PC-9 (cell line): ENCODE measurements around the gene TTC36. TPM values are rescaled to one million over a fixed set of nuclear protein-coding genes. Genes with fewer than 3 reads are reported as not detected.
A peak's percentile ranks its signal among the peaks of the same experiment; 100 is the strongest.

Experiments used
- BruUV-seq: library from RNA; stranded (reverse); fragments of 400-500 nt; replicated peaks from 2 replicates; lab custom pipeline; 2021; lab: Mats Ljungman, UMichigan
- CTCF ChIA-PET: fragments of 300-600 bp; sonication (Branson Sonifier 250); formaldehyde crosslinking; loops from one replicate; lab custom pipeline; 2022; ENCODE audit warnings: antibody characterized with exemption; lab: Charles Lee
- POLR2A ChIA-PET: fragments of 300-600 bp; sonication (Branson Sonifier 250); formaldehyde crosslinking; loops from one replicate; lab custom pipeline; 2022; ENCODE audit warnings: antibody characterized with exemption; ENCODE audit not compliant: unreplicated experiment; lab: Charles Lee
- DNase-seq, 2 experiments: peaks; one replicate each; pipeline versions ENCODE4 v3.0.0 to v3.0.0-alpha.2; 2015 to 2022; ENCODE audit warnings: mixed read lengths in 1 of 2
- H2AFZ ChIP-seq: fragments of 200-600 bp; sonication (generic); 2 replicates; pipeline ENCODE4 v1.8.1; 2017; ENCODE audit warnings: antibody characterized with exemption
- H3F3A ChIP-seq: fragments of 200-600 bp; sonication (generic); 2 replicates; pipeline ENCODE4 v1.8.1; 2017; ENCODE audit warnings: antibody characterized with exemption, mild to moderate bottlenecking, low read depth; ENCODE audit not compliant: insufficient read depth
- H3K27ac ChIP-seq: fragments of 200-600 bp; sonication (generic); 2 replicates; pipeline ENCODE4 v1.6.1; 2016; ENCODE audit warnings: mixed run types
- H3K27me3 ChIP-seq: fragments of 200-600 bp; sonication (generic); 2 replicates; pipeline ENCODE4 v1.6.1; 2016; ENCODE audit warnings: low read depth, mixed run types; ENCODE audit not compliant: insufficient read depth
- H3K36me3 ChIP-seq: fragments of 200-600 bp; sonication (generic); 2 replicates; pipeline ENCODE4 v1.6.1; 2016; ENCODE audit warnings: low read depth, mixed run types
- H3K4me1 ChIP-seq: fragments of 200-600 bp; sonication (generic); replicated peaks from 2 replicates; pipeline ENCODE4 v1.6.1; 2016; ENCODE audit warnings: mixed run types; ENCODE audit not compliant: insufficient read depth
- H3K4me2 ChIP-seq: fragments of 200-600 bp; sonication (generic); 2 replicates; pipeline ENCODE4 v1.6.1; 2017; ENCODE audit warnings: mixed run types
- H3K4me3 ChIP-seq: fragments of 200-600 bp; sonication (generic); 2 replicates; pipeline ENCODE4 v1.6.1; 2016; ENCODE audit warnings: mixed run types
- H3K79me2 ChIP-seq: fragments of 200-600 bp; sonication (generic); 2 replicates; pipeline ENCODE4 v1.6.1; 2017; ENCODE audit warnings: low read depth, mixed run types
- H3K9me2 ChIP-seq: fragments of 200-600 bp; sonication (generic); 2 replicates; pipeline ENCODE4 v1.8.1; 2017; ENCODE audit warnings: mild to moderate bottlenecking; ENCODE audit not compliant: insufficient read depth
- H3K9me3 ChIP-seq: fragments of 200-600 bp; sonication (generic); 2 replicates; pipeline ENCODE4 v1.8.1; 2016; ENCODE audit warnings: low read depth; ENCODE audit not compliant: insufficient read depth
- H4K20me1 ChIP-seq: fragments of 200-600 bp; sonication (generic); 2 replicates; pipeline ENCODE4 v1.8.1; 2017; ENCODE audit not compliant: insufficient read depth
- CTCF ChIP-seq: fragments of 200-600 bp; sonication (generic); conservative IDR thresholded peaks from 2 replicates; pipeline ENCODE4 v1.6.1; 2017; ENCODE audit warnings: mixed run types, antibody characterized with exemption, mild to moderate bottlenecking, moderate library complexity
- EZH2 ChIP-seq: fragments of 200-600 bp; sonication (generic); IDR thresholded peaks from 2 replicates; pipeline ENCODE4 v1.8.0; 2017; ENCODE audit warnings: antibody characterized with exemption, low read depth
- intact Hi-C: fragments of 100-400 bp; cut with micrococcal nuclease; formaldehyde crosslinking; loops from one replicate; pipeline ENCODE4 v1.10.0; 2022; ENCODE audit not compliant: unreplicated experiment
- total RNA-seq: library from RNA; stranded (reverse); gene quantifications from 2 replicates; pipeline ENCODE4 v1.2.3, GENCODE V29; 2021

TTC36 gene
- total RNA-seq, 1 experiment from 2014 or later = 0.41 TPM

- TF ChIP-seq CTCF (no peak), EZH2 (no peak)
- peaks cover 10% of the 10 kb centered on the region; the same call in 1 of the 2 replicates for H3F3A ChIP-seq
- no peak overlapping the region for H2AFZ ChIP-seq
- no peak overlapping the region for H3K4me3 ChIP-seq
- no peak for DNase-seq
- intact Hi-C loops = no loop called here
- no peaks in the 10 kb centered on the region for H4K20me1 ChIP-seq
- no peak overlapping the region for H3K27ac ChIP-seq
- ChIA-PET POLR2A (no interaction called here), CTCF (no interaction called here)
- H3K36me3 ChIP-seq = no peaks in the 10 kb centered on the region
- no TSS peak for BruUV-seq
- peaks cover 9% of the 10 kb centered on the region for H3K4me1 ChIP-seq
- H3K4me2 ChIP-seq = peak overlapping the region; percentile 82; the same call in 1 of the 2 replicates
- H3K9me3 ChIP-seq = no peaks in the 10 kb centered on the region
- no peaks in the 10 kb centered on the region for H3K27me3 ChIP-seq
- H3K9me2 ChIP-seq = no peaks in the 10 kb centered on the region
- H3K79me2 ChIP-seq = no peaks in the 10 kb centered on the region
Measured at GRCh38 chr11:118532091-118532490, 4.8 kb downstream of the TTC36 start.

GRCh38 chr11:118532852-118533768 is 5.8 kb downstream of the TTC36 start:
- CTCF ChIA-PET = no interaction called here
- Histone ChIP-seq H3K9me3 (no peaks in the 10 kb centered on the region), H3K27me3 (no peaks in the 10 kb centered on the region), H3K36me3 (no peaks in the 10 kb centered on the region), H3K79me2 (no peaks in the 10 kb centered on the region), H3K27ac (no peak overlapping the region), H4K20me1 (no peaks in the 10 kb centered on the region), H3K4me2 (no peak overlapping the region), H3K4me3 (no peak overlapping the region), H3K4me1 (peaks cover 9% of the 10 kb centered on the region), H3K9me2 (no peaks in the 10 kb centered on the region), H2AFZ (no peak overlapping the region), H3F3A (0 out of 2 replicates have a peak, but pooled peaks cover 3% of the 10 kb centered on the region)
- intact Hi-C loops = no loop called here
- no TSS peak for BruUV-seq
- POLR2A ChIA-PET = no interaction called here
- no peak for DNase-seq
- TF ChIP-seq EZH2 (no peak), CTCF (no peak)

- no peaks in the 10 kb centered on the region for H4K20me1 ChIP-seq
- no peaks in the 10 kb centered on the region for H3K27me3 ChIP-seq
- 0 out of 2 replicates have a peak, but pooled peaks cover 3% of the 10 kb centered on the region for H3F3A ChIP-seq
- no peak overlapping the region for H3K4me2 ChIP-seq
- CTCF ChIA-PET = interaction anchor here (0.6 kb wide), 1 partner anchor 10 kb away, joined by 3 read pairs; no protein-coding TSS in a partner anchor
- no peaks in the 10 kb centered on the region for H3K9me3 ChIP-seq
- no TSS peak for BruUV-seq
- no peak overlapping the region for H3K4me3 ChIP-seq
- no peak for DNase-seq
- POLR2A ChIA-PET = no interaction called here
- no peaks in the 10 kb centered on the region for H3K36me3 ChIP-seq
- no peak overlapping the region for H2AFZ ChIP-seq
- no peaks in the 10 kb centered on the region for H3K79me2 ChIP-seq
- H3K27ac ChIP-seq = no peak overlapping the region
- TF ChIP-seq CTCF = no peak
- TF ChIP-seq EZH2 = no peak
- H3K9me2 ChIP-seq = no peaks in the 10 kb centered on the region
- peaks cover 9% of the 10 kb centered on the region for H3K4me1 ChIP-seq
- intact Hi-C loops = no loop called here
Measured at GRCh38 chr11:118533769-118534729, 6.8 kb downstream of the TTC36 start.
